GM21619 (cell line): ENCODE data around the gene CCDC148.
"Not testable (repeated sequence)": the region's sequence is repeated elsewhere in the genome, so short reads cannot be mapped to it uniquely, and the experiment has no call there.

Experiments used
- ATAC-seq: cut with Tn5 transposase; IDR thresholded peaks from one replicate; pipeline ENCODE4 v1.9.1; 2021; ENCODE audit not compliant: unreplicated experiment

Gene CCDC148

DNA sequence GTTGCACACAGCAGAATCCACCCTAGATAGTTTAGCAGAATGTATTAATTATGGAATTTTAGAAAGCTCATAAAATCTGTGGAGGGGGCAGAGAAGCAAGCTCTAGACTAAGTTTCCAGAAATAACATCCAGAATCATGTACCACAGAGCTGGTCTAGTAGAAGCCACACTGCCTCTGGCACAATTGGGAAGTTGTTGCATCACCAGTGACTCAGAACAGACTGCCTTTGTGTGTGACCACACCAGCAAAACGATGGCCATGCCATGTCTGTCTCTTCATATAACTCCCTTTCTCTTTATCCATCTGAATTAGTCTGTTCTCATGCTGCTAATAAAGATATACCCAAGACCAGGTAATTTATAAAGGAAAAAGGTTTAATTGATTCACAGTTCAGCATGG, 158.9 kb downstream of the CCDC148 start:
- no peak for ATAC-seq

DNA sequence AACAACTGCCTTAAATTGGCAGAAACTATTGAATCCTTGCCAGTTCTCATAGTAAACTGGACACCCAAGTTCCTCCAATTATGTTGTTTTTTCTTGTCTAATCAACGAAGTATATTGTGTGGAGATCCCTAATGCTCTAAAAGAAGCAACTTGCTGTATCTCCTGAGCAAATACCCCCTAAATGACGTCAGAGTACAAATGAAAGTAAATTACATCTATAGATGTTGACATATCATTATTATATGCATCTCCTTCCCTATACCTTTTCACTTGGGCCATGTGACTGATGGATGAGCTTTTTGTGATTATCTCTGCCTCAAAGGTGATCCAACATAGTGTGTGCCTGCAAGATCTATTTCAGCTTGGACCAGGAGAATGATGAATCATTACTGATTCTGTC, 159.4 kb downstream of the CCDC148 start:
- ATAC-seq, result no peak

DNA sequence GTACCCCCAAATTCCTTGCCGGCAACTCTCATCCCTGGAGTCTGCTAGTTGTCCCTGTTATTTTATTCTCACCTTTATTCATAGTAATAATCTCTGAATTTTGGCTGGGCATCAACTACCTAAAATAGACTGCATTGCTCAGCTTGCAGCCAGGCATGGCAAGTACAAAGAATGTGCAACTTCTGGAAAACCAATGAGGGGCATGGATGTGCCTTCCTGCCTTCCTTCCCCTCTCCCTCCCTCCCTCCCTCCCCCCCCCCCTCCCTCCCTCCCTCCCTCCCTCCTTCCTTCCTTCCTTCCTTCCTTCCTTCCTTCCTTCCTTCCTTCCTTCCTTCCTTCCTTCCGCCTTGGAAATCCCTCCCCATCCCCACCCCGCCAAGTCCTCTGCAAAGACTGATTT, 162.8 kb downstream of the CCDC148 start:
- no peak for ATAC-seq

DNA sequence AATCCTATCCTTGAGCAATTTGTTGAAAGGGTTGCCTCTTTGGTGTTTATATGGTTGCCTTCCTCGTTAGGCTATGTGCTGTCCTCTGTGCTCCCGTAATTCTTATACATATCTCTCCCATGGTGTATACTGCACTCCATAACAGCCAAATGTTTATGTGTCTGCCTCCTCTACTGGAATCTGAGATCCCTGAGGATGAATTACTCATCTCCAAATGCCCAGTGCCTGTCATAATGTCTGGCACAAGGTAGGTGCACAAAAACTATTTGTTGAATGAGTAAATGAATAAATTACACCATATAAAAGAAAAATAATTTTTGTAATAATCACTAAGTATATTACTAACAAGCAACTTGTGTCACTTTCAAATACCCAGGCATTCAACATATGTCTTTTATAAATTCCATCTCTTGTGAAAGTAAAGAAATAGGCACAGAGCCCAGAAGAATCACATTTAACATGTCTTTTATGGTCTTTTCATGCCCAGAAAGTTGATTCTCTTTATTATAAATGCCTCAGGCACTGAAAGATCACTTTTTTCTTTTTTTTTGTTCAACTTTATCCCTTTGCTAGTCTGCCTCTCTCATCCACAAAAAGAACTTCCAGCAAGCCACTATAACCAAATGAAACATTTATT, 164.9 kb downstream of the CCDC148 start:
- ATAC-seq, result no peak

DNA sequence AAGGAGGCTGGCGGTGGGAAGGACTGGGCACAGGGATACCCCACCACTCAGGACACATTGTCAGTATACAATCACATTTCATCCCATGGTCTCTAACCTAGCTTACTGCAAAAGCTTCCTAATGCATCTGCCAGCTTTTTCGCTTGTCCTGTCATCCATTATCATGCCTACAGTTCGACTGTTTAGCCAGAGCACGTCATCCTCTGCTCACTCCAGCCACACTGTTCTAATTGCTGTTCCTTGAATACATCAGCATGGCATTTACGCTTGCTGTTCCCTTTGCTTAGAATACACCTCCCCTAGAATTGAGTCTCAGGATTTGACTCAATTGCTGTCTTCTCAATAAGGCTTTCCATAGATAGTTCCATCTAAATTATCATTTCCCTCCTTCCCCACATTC, 166.3 kb downstream of the CCDC148 start:
- ATAC-seq, result no peak

DNA sequence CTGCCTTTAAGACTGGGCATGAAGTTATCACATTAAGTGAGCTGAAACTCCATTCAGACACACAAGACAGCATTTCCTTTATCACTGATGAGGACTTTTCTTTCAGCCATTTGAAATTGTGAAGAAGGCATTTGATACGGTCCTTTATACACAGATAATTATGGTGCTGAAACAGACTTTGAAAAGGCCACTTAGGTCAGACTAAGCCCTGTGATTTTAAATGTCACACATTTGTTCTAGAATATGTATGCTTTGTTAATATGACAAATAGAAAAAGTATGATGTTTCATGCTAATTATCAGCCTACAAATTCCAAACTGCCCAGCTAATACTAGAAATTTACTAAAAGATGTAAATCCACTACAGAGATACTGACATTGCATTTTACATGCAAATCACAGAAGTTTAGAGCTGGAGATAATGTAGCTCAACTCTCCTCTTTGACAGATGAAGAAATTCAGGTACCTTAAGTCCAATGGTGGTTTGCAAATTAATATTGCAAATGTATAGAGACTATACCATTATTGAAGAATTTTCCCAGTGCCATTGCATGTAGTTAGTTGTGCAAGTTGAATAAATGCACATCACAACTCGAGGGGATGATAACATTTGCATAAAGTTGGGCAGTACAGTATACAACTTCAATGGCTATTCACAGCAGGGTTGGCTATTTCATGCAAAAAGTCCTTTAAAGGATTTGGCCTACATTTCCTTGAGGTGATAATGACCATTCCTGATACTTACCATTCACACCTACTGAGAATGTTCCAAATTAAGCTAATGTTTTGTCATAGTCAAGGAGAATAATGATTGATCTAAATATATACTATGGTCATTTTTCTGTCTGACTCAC, 179.7 kb downstream of the CCDC148 start:
- ATAC-seq, result no peak

DNA sequence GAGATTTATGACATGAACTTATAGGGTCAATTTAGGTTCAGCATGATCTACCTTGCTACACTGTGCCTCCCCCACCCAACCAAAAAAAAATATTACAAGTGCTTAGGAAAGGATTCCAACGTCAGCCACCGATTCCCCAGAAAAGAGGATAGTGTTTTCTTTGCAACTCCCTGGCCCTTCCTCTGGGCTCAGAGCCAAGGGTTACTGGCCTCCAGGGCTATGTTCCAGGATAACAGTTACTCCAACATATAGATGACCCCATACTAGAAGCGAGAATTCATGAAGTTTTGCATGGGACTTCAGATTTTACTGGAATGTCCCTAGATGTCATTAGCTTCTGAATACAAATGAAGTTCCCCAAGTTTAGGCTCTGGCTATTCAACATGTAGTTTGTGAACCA, 182.8 kb downstream of the CCDC148 start:
- ATAC-seq, result no peak

DNA sequence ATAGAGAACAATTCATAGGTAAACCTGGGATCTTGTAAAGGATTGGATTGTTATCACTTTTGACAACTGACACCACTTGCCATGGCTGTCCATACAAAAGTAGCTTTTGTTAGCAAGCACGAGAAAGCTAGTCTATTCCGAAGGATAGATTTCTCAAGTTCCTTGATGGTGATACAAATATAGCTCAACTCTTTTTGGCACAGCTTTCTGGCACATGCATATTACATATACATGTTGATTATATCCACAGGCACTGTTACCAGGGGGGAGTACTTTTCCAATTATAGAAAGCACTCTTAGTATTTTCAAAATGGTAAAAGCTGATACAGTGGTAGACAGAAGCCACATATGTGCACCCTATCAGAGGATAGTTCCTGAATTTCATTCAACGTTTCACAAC, 186.0 kb downstream of the CCDC148 start:
- ATAC-seq, result no peak

DNA sequence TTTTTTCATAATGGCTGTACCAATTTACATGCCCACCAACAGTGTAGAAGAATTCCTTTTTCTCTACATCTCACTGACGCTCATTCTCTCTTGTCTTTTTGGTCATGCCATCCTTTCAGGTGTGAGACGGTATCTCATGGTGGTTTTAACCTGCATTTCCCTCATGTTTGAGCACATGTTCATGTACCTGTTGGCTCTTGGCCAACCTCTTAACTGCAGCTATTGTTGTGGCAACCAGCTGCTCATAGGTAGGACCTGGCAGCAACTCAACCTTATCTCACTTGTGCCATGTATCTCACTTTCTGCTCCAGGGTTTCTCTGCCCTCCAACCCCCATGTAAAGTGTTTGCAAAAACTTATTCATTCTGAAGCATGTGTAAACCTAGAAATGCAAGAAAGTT, 187.4 kb downstream of the CCDC148 start:
- no peak for ATAC-seq

DNA sequence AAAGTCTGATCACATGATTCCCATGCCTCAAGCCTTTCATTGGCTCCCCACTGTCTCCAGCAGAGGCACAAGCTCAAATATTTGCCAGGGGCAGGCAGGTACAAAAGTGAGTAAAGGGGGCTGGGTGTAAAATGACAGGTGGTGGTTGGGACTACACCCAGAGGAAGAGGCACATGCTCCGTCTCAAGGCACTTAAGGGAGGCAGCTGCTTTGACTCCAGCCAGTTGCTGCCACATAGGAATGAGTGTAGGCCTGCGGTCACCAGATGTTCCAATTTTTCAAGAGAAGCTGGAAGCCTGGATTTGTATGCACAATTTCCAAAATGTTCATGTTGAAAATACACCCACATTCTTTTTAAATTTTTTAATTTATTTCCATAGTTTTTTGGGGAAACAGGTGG, 190.4 kb downstream of the CCDC148 start:
- no peak for ATAC-seq

DNA sequence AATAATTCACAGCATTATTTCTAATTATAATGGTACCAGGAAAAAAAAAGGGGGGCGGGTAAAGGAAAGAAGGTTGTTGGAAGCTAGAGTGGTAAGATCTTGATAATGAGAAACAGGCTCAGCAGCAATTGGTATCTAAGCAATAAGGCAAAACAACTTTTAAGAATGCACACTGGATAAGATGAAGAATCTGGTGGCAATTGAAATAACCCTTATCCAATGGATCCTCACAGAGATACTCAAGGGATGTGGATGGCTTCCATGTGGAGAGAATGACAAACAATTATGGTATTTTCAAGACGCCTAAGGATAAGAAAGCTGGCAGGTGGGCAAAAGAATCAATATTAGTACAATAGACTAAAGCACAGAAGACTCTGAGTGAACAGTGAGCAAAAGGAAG, 201.3 kb downstream of the CCDC148 start:
- no peak for ATAC-seq

DNA sequence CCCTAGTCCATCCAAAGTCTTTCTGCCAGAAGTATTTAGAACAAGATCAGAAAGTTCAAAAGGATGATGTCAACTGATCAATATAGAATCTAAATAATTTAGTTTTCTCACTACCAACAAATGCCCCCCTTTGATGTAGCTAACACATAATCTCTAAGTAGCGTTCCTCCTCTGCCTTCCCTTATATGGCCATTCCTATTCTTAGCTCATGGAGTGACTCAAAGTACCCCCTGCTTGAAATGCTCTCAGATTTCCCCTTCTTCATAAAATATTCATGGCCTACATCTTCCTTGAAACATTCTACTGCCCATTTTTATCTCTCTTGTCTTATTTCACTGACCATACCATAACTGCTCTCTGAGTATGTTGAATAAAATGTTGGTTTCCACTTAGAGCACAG, 203.4 kb downstream of the CCDC148 start:
- ATAC-seq, result no peak

DNA sequence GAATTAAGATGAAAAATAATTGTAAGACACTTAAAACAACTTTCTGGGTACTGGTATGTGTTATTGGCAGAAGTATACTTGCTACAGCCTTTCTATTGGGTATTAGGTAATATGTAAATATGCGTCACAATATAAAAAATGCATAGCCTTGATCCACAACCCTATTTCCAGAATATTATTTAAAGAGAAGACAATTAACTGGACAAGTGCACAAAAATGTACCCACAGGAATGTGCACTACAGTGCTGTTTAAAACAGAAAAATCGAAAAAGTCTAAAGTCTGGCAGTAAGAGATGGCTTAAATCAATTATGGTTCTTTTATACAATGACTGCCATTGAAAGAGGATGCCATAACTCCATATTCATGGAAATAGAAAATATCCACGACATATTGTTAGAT, 205.2 kb downstream of the CCDC148 start:
- ATAC-seq, result no peak

DNA sequence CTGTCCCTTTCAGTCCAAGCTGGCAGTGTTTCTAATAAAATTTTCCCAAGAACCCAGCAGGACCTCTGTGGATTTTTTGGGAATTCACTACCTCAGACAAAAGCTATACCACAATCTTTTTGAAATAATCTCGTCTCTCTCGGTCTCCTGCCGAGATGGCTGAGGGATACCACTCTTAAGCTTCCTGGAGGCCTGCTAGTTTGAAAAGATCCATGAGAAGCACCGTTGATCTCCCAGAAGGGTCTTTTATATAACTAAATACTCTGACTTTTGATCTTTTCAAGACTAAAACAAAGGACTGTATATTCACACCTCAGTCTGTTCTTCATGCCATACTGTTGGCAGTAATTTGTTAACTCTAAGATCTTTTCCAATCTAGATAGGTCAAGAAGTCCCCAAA, 213.2 kb downstream of the CCDC148 start:
- no peak for ATAC-seq

DNA sequence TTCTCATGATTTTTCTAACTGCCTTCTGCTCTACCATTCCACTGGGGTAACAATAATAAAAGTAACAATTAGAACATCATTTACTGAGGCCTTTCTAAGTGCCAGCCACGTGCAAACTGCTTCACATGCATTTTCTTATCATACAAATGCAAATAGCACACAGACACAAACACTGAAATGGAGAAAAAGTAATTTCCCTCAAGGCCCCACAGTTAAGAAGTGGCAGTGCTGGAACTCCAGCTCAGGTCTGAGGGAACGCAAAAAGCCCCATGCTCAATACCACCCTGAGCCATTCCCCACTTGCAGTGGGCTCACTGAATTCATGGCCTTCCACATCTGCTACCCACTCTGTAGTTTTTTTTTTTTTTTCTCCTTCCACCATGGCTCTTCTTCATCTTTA, 214.3 kb downstream of the CCDC148 start:
- ATAC-seq, result no peak

DNA sequence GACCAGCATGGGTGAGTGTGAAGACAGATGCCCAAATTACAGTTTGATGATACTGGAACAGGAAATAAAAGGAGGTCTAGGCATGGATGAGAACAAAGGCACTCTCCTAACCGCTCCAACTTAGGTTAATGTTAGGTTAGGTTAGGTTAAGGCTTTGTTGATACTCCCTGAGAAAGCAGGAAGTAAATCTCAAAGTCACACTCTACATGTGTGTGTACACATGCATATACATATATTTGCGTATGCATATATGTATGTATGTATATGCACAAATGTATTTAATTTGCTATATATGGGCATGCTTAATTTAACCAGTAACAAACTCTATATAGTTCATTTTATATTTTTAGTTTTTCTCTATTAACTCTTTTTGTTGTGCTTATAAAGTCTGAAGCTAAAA, 215.6 kb downstream of the CCDC148 start:
- ATAC-seq, result no peak

DNA sequence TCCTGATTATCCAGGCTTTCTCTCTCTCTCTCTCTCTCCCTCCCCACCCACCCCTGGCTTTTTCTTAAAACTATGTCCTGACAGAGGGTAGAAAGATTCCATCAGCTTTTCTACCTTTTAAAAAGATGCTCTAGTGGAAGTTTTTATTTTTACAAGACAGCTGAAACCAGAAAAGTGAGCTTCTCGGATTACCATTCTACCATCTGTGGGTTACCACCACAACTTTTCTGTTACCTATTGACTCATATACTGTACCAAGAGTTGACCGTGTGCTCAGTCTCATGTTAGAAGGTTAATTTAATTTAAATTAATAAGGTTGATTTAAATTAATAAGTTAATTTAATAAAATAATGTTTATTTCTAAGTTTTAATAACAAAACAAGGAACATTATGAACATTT, 217.3 kb downstream of the CCDC148 start:
- ATAC-seq, result no peak

DNA sequence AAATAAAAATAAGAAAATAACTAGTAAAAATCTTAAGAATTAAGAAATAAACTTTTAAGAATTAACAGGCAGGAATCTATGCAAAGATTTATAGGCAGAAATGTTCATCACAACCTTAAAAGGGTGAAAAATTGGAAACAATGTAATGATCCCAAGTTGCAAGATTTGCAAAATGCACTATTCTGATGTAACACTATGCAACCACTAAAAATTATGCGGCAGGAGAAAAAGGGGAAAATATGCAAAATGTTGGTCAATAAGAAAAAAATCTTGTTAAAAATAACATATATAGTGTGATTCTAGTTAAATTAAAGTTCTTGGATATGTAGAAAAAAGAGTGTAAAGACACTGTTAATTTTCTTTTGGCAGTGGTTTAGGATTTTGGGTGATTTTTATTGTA, 222.1 kb downstream of the CCDC148 start:
- no peak for ATAC-seq

DNA sequence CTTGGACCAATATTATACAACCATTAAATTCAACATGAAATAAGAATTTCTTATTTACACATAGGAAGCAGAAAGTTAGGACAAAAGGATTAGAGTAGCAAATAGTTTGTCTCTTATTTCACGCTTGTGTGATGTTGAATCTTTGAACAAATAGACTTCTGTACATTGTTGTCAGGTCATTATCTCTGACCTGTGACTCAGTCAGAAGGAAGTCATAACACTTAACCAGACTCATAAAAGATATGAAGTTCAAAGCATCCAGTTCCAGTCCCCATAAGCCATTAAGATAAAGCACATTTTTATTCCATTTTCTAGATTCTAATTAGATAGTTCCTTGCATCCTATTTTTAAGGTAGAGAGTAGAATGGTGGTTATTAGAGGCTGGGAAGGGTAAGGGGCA, 224.1 kb downstream of the CCDC148 start:
- ATAC-seq, result no peak

DNA sequence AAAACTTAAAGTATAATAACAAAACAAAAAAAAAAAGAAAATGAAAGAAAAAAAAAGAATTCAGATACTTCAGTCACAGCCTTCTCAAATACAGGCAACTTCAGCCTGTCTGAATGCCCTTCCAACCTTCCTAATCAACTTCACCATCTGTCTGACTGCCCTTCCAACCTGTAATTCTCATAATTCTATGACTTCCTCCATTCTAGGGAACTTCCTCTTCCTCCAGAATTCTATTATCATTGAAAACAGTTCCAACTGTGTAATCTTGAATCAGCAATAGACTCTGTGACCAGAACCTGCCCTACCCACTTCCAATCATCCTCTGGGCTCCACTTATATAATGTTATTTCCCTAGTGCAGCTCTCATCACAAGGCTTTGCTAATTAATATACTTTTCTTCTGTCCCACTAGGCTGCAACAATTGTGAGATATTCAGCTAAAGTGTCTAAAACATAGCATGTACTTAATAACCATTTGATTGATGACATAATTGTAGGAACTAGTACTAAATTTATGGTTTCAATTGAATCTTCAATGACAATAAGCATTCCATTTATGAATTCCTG, 227.5 kb downstream of the CCDC148 start:
- ATAC-seq, result no peak

DNA sequence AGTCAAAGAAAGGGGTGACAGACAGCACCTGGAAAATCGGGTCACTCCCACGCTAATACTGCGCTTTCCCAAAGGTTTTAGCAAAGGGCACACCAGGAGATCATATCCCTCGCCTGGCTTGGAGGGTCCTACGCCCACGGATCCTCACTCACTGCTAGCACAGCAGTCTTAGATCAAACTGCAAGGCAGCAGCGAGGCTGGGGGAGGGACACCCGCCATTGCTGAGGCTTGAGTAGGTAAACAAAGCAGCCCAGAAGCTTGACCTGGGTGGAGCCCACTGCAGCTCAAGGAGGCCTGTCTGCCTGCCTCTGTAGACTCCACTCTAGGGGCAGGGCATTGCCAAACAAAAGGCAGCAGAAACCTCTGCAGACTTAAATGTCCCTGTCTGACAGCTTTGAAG, 233.5 kb downstream of the CCDC148 start:
- ATAC-seq, result not testable (repeated sequence)
